NT2/D1 (cell line): ENCODE measurements around the gene ZNF641.

Source experiments
- SUZ12 ChIP-seq: IDR thresholded peaks from 2 replicates; pipeline ENCODE4 v1.6.1; 2011; ENCODE audit not compliant: insufficient read length, insufficient read depth; ENCODE audit errors: extremely low read depth
- ZNF274 ChIP-seq: IDR thresholded peaks from 2 replicates; pipeline ENCODE4 v1.6.1; 2011; ENCODE audit warnings: mild to moderate bottlenecking, low read depth, low read length

- TF ChIP-seq SUZ12, result no peak
- TF ChIP-seq ZNF274, result no peak
Observed at GRCh38 chr12:48388938-48389337, 38.2 kb upstream of the ZNF641 start.
